GM08714 (cell line): ENCODE results near the gene MCRS1.
"Not testable (repeated sequence)": the region's sequence is repeated elsewhere in the genome, so short reads cannot be mapped to it uniquely, and the experiment has no call there.

Source experiments
- H3K4me3 ChIP-seq: fragments of 200-500 bp; sonication (Bioruptor generic); 2 replicates; pipeline ENCODE4 v1.5.1; 2014; ENCODE audit warnings: mild to moderate bottlenecking, low read length, inconsistent platforms
- ZNF274 ChIP-seq: IDR thresholded peaks from 2 replicates; pipeline ENCODE4 v1.6.1; 2012; ENCODE audit warnings: mild to moderate bottlenecking, low read depth, low read length

The MCRS1 gene

GRCh38 chr12:49511410-49511809 is 56.5 kb downstream of the MCRS1 start:
- H3K4me3 ChIP-seq = no peak overlapping the region
- no peak for TF ChIP-seq ZNF274

GRCh38 chr12:49509681-49510080 is 58.3 kb downstream of the MCRS1 start:
- H3K4me3 ChIP-seq = not testable (repeated sequence)
